Peyer's patch (tissue), 4 donors: ENCODE measurements around the gene GNAS-AS1.

Source experiments
- POLR2A ChIP-seq, 2 donors: fragments of 450-650 bp; IDR thresholded peaks; one replicate each; pipeline ENCODE4 v1.5.1; 2017; ENCODE audit warnings: antibody characterized with exemption in 2 of 2, mild to moderate bottlenecking in 2 of 2, moderate library complexity in 2 of 2
- TF ChIP-seq, protein P1 (sequence below), 6 experiments: fragments of 450-650 bp in 4 of 6; fragments of 200-600 bp in 2 of 6; sonication (generic) in 1 of 6; IDR thresholded peaks; one replicate each; pipeline ENCODE4 v1.5.1; 2017 to 2019; ENCODE audit warnings: antibody characterized with exemption in 6 of 6, mild to moderate bottlenecking in 3 of 6, moderate library complexity in 1 of 6

GRCh38 chr20:58852543-58853271, 2.0 kb upstream of the GNAS-AS1 start, which contains the start of gene GNAS:
- TF ChIP-seq, protein P1, sequence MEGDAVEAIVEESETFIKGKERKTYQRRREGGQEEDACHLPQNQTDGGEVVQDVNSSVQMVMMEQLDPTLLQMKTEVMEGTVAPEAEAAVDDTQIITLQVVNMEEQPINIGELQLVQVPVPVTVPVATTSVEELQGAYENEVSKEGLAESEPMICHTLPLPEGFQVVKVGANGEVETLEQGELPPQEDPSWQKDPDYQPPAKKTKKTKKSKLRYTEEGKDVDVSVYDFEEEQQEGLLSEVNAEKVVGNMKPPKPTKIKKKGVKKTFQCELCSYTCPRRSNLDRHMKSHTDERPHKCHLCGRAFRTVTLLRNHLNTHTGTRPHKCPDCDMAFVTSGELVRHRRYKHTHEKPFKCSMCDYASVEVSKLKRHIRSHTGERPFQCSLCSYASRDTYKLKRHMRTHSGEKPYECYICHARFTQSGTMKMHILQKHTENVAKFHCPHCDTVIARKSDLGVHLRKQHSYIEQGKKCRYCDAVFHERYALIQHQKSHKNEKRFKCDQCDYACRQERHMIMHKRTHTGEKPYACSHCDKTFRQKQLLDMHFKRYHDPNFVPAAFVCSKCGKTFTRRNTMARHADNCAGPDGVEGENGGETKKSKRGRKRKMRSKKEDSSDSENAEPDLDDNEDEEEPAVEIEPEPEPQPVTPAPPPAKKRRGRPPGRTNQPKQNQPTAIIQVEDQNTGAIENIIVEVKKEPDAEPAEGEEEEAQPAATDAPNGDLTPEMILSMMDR (IDR thresholded peaks at IDR 0.05): peak in 4 of 6 experiments; percentile 44 to 55 (median 50)
- TF ChIP-seq POLR2A (IDR thresholded peaks at IDR 0.05): no peak
